A549 (cell line): ENCODE results near the gene LHX2. TPM values are rescaled to one million over a fixed set of nuclear protein-coding genes. Genes with fewer than 3 reads are reported as not detected.
A peak's percentile ranks its signal among the peaks of the same experiment; 100 is the strongest.

Experiments
- ATAC-seq, 2 experiments: fragments of 200-7000 bp in 1 of 2; fragments of >200 bp in 1 of 2; cut with Nextera tagmentation in 1 of 2; cut with Tn5 transposase in 1 of 2; 3 replicates each; pipeline versions ENCODE4 v1.8.0 to v1.9.1; 2018 to 2020; ENCODE audit warnings: mild to moderate bottlenecking in 1 of 2, moderate library complexity in 1 of 2
- CTCF ChIA-PET: fragments of 300-600 bp; sonication (Branson Sonifier 250); formaldehyde crosslinking; extraction: SDS; loops from one replicate; lab custom pipeline; 2021; ENCODE audit warnings: antibody characterized with exemption, inconsistent platforms; lab: Yijun Ruan, JAX
- POLR2A ChIA-PET: fragments of 350-600 bp; formaldehyde crosslinking; extraction: SDS; loops from one replicate; lab custom pipeline; 2021; ENCODE audit warnings: antibody characterized with exemption, inconsistent platforms; lab: Yijun Ruan, JAX
- DNase-seq, 2 experiments: peaks; one replicate each; pipeline versions ENCODE4 v3.0.0 to v3.0.0-alpha.2; 2011 to 2016; ENCODE audit warnings: low read depth in 1 of 2, low spot score in 1 of 2
- FAIRE-seq: peaks from 2 replicates; lab custom pipeline; 2011; peaks lifted over from hg19 to GRCh38; lab: Jason Lieb, UNC
- H3K27ac ChIP-seq, 2 experiments: fragments of >200 bp; sonication (Bioruptor Twin); formaldehyde crosslinking; 3 replicates each; pipeline ENCODE4 v1.5.1; 2016 to 2017
- H3K4me1 ChIP-seq: fragments of >200 bp; sonication (Bioruptor Twin); formaldehyde crosslinking; 3 replicates; pipeline ENCODE4 v1.6.1; 2016
- H3K4me2 ChIP-seq: fragments of >200 bp; sonication (Bioruptor Twin); formaldehyde crosslinking; 3 replicates; pipeline ENCODE4 v1.6.1; 2016
- H3K4me3 ChIP-seq: fragments of >200 bp; sonication (Bioruptor Twin); formaldehyde crosslinking; 3 replicates; pipeline ENCODE4 v1.5.1; 2016
- H3K9me3 ChIP-seq: fragments of >200 bp; sonication (Bioruptor Twin); formaldehyde crosslinking; 3 replicates; pipeline ENCODE4 v1.6.1; 2016
- CEBPB ChIP-seq, 2 experiments: fragments of >200 bp in 1 of 2; sonication (Bioruptor Twin) in 1 of 2; formaldehyde crosslinking in 1 of 2; IDR thresholded peaks; 2 replicates each; pipeline ENCODE4 v1.6.1; 2012 to 2016
- FOSL2 ChIP-seq, 2 experiments: fragments of 450-650 bp in 1 of 2; fragments of >200 bp in 1 of 2; sonication (Bioruptor Twin) in 1 of 2; formaldehyde crosslinking; IDR thresholded peaks; 2 replicates each; pipeline versions ENCODE4 v1.5.0 to v1.6.1; 2016 to 2020; ENCODE audit warnings: mild to moderate bottlenecking in 1 of 2, moderate library complexity in 1 of 2
- HDAC2 ChIP-seq: fragments of 200-600 bp; sonication (generic); IDR thresholded peaks from 2 replicates; pipeline ENCODE4 v1.6.1; 2016
- HEYL ChIP-seq: fragments of 250-450 bp; sonication (Bioruptor Pico); IDR thresholded peaks from 2 replicates; pipeline ENCODE4 v1.8.0; 2021; ENCODE audit warnings: mild to moderate bottlenecking, moderate library complexity
- HOXB13 ChIP-seq: fragments of 250-450 bp; sonication (Bioruptor Pico); IDR thresholded peaks from 2 replicates; pipeline ENCODE4 v1.5.0; 2020; ENCODE audit warnings: low read depth, mild to moderate bottlenecking, moderate library complexity
- JUNB ChIP-seq: fragments of >200 bp; sonication (Bioruptor Twin); formaldehyde crosslinking; IDR thresholded peaks from 2 replicates; pipeline ENCODE4 v1.6.1; 2016
- MAZ ChIP-seq: fragments of 150-350 bp; IDR thresholded peaks from 2 replicates; pipeline ENCODE4 v1.6.1; 2014; ENCODE audit warnings: antibody characterized with exemption, low read depth, low read length, borderline replicate concordance
- NPAS2 ChIP-seq: fragments of 250-450 bp; sonication (Bioruptor Pico); IDR thresholded peaks from 2 replicates; pipeline ENCODE4 v1.8.0; 2022; ENCODE audit warnings: mild to moderate bottlenecking, moderate library complexity, borderline replicate concordance
- NR3C1 ChIP-seq: fragments of >200 bp; sonication (Bioruptor Twin); formaldehyde crosslinking; IDR thresholded peaks from 3 replicates; pipeline ENCODE4 v1.6.1; 2017
- POLR2A ChIP-seq: IDR thresholded peaks from 2 replicates; pipeline ENCODE4 v1.6.1; 2012; ENCODE audit warnings: mild to moderate bottlenecking, low read length
- SREBF2 ChIP-seq: fragments of 450-650 bp; IDR thresholded peaks from 2 replicates; pipeline ENCODE4 v1.6.1; 2014; ENCODE audit warnings: mild to moderate bottlenecking, moderate library complexity
- TFCP2L1 ChIP-seq: fragments of 250-450 bp; sonication (Bioruptor Pico); IDR thresholded peaks from 2 replicates; pipeline ENCODE4 v1.5.0; 2021; ENCODE audit warnings: mild to moderate bottlenecking
- TP53 ChIP-seq: fragments of 250-450 bp; sonication (Bioruptor Pico); IDR thresholded peaks from 2 replicates; pipeline ENCODE4 v1.5.0; 2021; ENCODE audit warnings: mild to moderate bottlenecking, moderate library complexity
- ZC3H11A ChIP-seq: fragments of 450-650 bp; IDR thresholded peaks from 2 replicates; pipeline ENCODE4 v1.6.1; 2014; ENCODE audit warnings: antibody characterized with exemption, mild to moderate bottlenecking
- ZFP36 ChIP-seq: fragments of 450-650 bp; IDR thresholded peaks from 2 replicates; pipeline ENCODE4 v1.6.1; 2014; ENCODE audit warnings: borderline replicate concordance; ENCODE audit not compliant: partially characterized antibody
- ZNF302 ChIP-seq: fragments of 250-450 bp; sonication (Bioruptor Pico); IDR thresholded peaks from 2 replicates; pipeline ENCODE4 v1.9.0; 2021; ENCODE audit warnings: inconsistent platforms, mild to moderate bottlenecking, moderate library complexity
- WGBS: methylation state at CpG from one replicate; pipeline ENCODE4 v1.1.6; 2017; ENCODE audit errors: missing lambda C conversion rate; 5-methylcytosine and 5-hydroxymethylcytosine counted together
- polyA plus RNA-seq, 4 experiments: library from polyadenylated mRNA; depleted of rRNA in 3 of 4; stranded (reverse); fragments of >200 nt; fragmentation: RNase III in 1 of 4; extraction: RNeasy Plus Mini Kit Qiagen cat#74134 plus additional on column Dnase treatment in 1 of 4; gene quantifications; 2 replicates in 3 of 4; 3 replicates in 1 of 4; pipeline ENCODE4 v1.2.3, GENCODE V29; 2011 to 2017
- TF ChIP-seq, protein P1 (sequence below): fragments of 200-600 bp; sonication (generic); IDR thresholded peaks from 2 replicates; pipeline ENCODE4 v1.6.1; 2016; ENCODE audit warnings: antibody characterized with exemption, mild to moderate bottlenecking, moderate library complexity
- TF ChIP-seq, protein P2 (sequence below): fragments of >200 bp; sonication (Bioruptor Twin); formaldehyde crosslinking; IDR thresholded peaks from 3 replicates; pipeline ENCODE4 v1.6.1; 2016
- TF ChIP-seq, protein P3 (sequence below): fragments of >200 bp; sonication (Bioruptor Twin); formaldehyde crosslinking; IDR thresholded peaks from 3 replicates; pipeline ENCODE4 v1.5.1; 2016
- TF ChIP-seq, protein P4 (sequence below): fragments of 150-350 bp; IDR thresholded peaks from 2 replicates; pipeline ENCODE4 v1.6.1; 2014; ENCODE audit warnings: low read depth, mild to moderate bottlenecking, low read length

The LHX2 gene
- polyA plus RNA-seq, 2 of the 4 experiments (the other 2 are of a cell fraction) = 2.4 to 4.4 TPM

DNA sequence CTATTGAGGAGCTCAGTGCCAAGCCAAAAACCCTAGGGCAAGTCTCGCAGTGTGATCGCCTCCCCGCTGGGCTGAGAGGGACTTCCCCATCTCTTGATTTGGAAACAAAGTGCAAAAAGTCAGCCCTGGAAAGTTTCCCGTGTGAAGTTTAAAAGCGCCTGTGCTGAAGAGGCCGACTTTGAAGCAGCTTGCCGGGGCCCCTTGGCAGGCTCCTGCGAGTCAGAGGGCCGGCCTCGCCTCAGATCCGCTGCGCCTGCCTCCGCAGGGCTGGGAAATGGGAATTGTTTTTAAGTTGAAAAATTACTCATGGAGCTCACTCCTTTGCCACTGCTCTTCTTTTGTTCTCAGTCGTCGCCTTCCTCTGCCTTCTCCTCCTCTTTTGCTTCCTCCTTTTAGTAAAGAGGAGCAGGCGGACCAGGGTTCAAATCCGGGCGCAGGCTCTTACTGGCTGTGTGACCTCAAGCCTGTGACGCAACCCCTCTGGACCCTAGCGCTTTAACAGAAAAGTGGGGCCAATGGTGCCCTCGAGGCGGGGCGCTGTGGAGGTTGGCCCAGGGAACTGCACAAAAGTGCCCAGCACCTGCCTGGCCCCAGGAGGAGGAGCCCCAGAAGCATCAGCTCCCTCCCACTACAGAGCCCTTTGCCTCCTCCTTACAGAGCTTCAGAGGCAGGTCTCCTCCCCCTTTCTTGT, 14.7 kb upstream of the LHX2 start:
- no peak for DNase-seq
- Histone ChIP-seq H3K4me3 (no peak overlapping the region), H3K27ac (no peak overlapping the region), H3K9me3 (no peaks in the 10 kb centered on the region), H3K4me1 (no peaks in the 10 kb centered on the region), H3K4me2 (no peak overlapping the region)
- CTCF ChIA-PET = interaction anchor here (0.7 kb wide), 1 partner anchor 586 kb away, joined by 3 read pairs; no protein-coding TSS in a partner anchor
- TF ChIP-seq, protein P1, sequence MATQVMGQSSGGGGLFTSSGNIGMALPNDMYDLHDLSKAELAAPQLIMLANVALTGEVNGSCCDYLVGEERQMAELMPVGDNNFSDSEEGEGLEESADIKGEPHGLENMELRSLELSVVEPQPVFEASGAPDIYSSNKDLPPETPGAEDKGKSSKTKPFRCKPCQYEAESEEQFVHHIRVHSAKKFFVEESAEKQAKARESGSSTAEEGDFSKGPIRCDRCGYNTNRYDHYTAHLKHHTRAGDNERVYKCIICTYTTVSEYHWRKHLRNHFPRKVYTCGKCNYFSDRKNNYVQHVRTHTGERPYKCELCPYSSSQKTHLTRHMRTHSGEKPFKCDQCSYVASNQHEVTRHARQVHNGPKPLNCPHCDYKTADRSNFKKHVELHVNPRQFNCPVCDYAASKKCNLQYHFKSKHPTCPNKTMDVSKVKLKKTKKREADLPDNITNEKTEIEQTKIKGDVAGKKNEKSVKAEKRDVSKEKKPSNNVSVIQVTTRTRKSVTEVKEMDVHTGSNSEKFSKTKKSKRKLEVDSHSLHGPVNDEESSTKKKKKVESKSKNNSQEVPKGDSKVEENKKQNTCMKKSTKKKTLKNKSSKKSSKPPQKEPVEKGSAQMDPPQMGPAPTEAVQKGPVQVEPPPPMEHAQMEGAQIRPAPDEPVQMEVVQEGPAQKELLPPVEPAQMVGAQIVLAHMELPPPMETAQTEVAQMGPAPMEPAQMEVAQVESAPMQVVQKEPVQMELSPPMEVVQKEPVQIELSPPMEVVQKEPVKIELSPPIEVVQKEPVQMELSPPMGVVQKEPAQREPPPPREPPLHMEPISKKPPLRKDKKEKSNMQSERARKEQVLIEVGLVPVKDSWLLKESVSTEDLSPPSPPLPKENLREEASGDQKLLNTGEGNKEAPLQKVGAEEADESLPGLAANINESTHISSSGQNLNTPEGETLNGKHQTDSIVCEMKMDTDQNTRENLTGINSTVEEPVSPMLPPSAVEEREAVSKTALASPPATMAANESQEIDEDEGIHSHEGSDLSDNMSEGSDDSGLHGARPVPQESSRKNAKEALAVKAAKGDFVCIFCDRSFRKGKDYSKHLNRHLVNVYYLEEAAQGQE = no peak
- TF ChIP-seq CEBPB (IDR thresholded peaks at IDR 0.05) = peak in 1 of 2 experiments; percentile 42; a peak in 1 of 4 replicates
- no peak for TF ChIP-seq NPAS2 (CRISPR knock-in tag)
- TF ChIP-seq ZNF302 (CRISPR knock-in tag) = no peak
- no peak for FAIRE-seq
- 51% methylated on average over 23 of the region's 23 CpGs for WGBS
- ATAC-seq = peak in 1 of 2 experiments; percentile 26; a peak in 3 of 6 replicates
- POLR2A ChIA-PET = no interaction called here

DNA sequence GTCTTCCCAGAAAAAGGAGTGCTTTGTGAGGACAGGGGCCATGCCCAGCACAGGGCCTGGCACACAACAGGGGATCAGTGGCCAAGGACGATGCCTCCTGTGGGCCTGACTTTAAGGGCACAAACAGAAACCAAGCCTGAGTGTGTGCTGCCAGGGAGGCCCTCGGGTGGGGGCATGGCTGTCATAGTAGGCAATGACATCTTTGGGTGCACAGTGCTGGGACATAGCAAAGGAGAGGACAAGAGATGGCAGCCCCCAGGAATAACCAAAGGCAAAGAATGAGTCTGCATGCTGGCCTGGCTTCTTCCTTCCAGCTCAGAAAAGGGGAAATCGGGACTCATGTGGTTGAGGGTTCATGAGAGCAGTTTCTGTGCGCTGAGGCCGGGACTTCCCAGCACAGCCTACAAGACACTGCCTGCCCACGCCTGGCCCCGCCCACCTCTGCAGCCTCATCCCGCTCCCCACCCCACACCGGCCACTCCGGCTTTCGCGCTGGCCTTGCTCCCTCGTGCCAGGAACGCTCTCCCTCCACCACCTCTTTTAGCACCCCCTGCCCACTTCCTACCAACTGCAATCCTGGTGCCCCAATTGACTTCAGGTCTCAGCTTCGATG, 13.8 kb upstream of the LHX2 start:
- Histone ChIP-seq H3K9me3 (no peaks in the 10 kb centered on the region), H3K4me1 (no peaks in the 10 kb centered on the region), H3K27ac (no peak overlapping the region), H3K4me3 (no peak overlapping the region), H3K4me2 (no peak overlapping the region)
- FAIRE-seq (no peak), ATAC-seq (peak in 1 of 2 experiments; percentile 48; a peak in 3 of 6 replicates), DNase-seq (no peak)
- ChIA-PET POLR2A (no interaction called here), CTCF (interaction anchor here (0.7 to 1.0 kb wide), 3 partner anchors 21 to 54 kb away, joined by 3 to 4 read pairs (median 3); no protein-coding TSS in a partner anchor)
- TF ChIP-seq TFCP2L1 (CRISPR knock-in tag) (no peak), FOSL2 (IDR thresholded peaks at IDR 0.05) (no peak), FOSL2 (CRISPR knock-in tag; IDR thresholded peaks at IDR 0.05) (no peak), ZC3H11A (no peak), NR3C1 (no peak), POLR2A (no peak), HOXB13 (CRISPR knock-in tag) (no peak), ZFP36 (no peak), TP53 (CRISPR knock-in tag) (no peak), HDAC2 (no peak), SREBF2 (no peak), HEYL (CRISPR knock-in tag) (no peak), JUNB (no peak), MAZ (no peak)
- TF ChIP-seq, protein P2, sequence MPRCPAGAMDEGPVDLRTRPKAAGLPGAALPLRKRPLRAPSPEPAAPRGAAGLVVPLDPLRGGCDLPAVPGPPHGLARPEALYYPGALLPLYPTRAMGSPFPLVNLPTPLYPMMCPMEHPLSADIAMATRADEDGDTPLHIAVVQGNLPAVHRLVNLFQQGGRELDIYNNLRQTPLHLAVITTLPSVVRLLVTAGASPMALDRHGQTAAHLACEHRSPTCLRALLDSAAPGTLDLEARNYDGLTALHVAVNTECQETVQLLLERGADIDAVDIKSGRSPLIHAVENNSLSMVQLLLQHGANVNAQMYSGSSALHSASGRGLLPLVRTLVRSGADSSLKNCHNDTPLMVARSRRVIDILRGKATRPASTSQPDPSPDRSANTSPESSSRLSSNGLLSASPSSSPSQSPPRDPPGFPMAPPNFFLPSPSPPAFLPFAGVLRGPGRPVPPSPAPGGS = no peak
- TF ChIP-seq, protein P3, sequence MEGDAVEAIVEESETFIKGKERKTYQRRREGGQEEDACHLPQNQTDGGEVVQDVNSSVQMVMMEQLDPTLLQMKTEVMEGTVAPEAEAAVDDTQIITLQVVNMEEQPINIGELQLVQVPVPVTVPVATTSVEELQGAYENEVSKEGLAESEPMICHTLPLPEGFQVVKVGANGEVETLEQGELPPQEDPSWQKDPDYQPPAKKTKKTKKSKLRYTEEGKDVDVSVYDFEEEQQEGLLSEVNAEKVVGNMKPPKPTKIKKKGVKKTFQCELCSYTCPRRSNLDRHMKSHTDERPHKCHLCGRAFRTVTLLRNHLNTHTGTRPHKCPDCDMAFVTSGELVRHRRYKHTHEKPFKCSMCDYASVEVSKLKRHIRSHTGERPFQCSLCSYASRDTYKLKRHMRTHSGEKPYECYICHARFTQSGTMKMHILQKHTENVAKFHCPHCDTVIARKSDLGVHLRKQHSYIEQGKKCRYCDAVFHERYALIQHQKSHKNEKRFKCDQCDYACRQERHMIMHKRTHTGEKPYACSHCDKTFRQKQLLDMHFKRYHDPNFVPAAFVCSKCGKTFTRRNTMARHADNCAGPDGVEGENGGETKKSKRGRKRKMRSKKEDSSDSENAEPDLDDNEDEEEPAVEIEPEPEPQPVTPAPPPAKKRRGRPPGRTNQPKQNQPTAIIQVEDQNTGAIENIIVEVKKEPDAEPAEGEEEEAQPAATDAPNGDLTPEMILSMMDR = no peak
- TF ChIP-seq, protein P4, sequence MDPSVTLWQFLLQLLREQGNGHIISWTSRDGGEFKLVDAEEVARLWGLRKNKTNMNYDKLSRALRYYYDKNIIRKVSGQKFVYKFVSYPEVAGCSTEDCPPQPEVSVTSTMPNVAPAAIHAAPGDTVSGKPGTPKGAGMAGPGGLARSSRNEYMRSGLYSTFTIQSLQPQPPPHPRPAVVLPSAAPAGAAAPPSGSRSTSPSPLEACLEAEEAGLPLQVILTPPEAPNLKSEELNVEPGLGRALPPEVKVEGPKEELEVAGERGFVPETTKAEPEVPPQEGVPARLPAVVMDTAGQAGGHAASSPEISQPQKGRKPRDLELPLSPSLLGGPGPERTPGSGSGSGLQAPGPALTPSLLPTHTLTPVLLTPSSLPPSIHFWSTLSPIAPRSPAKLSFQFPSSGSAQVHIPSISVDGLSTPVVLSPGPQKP = no peak
- 65% methylated on average over 13 of the region's 15 CpGs for WGBS
